Stimulated activated naive CD8-positive, alpha-beta T cell treated with anti-CD3 and anti-CD28 coated beads, Interleukin-15, Interleukin-2, amounts not matched to agents 100 ng/mL and 50 ng/mL, for 24 hours (primary cell): ENCODE data around the gene THOP1.
A peak's percentile ranks its signal among the peaks of the same experiment; 100 is the strongest.

Experiments used
- H3K27ac Mint-ChIP-seq: one replicate; pipeline ENCODE4 v1.8.0; 2021; ENCODE audit warnings: mild to moderate bottlenecking, mixed read lengths
- H3K27me3 Mint-ChIP-seq: one replicate; pipeline ENCODE4 v1.8.0; 2021; ENCODE audit warnings: mixed read lengths
- H3K36me3 Mint-ChIP-seq: one replicate; pipeline ENCODE4 v1.8.0; 2021; ENCODE audit warnings: low read depth, mixed read lengths
- H3K4me1 Mint-ChIP-seq: one replicate; pipeline ENCODE4 v1.8.0; 2021; ENCODE audit warnings: low read depth, mixed read lengths
- H3K4me3 Mint-ChIP-seq: one replicate; pipeline ENCODE4 v1.8.0; 2021; ENCODE audit warnings: mild to moderate bottlenecking, mixed read lengths
- H3K9me3 Mint-ChIP-seq: one replicate; pipeline ENCODE4 v1.8.0; 2021; ENCODE audit warnings: mixed read lengths

Gene THOP1

GRCh38 chr19:2799273-2800020 lies 14.1 kb downstream of the THOP1 start:
- Mint-ChIP-seq H3K4me1 (peaks cover 18% of the 10 kb centered on the region), H3K4me3 (no peak overlapping the region), H3K27me3 (no peaks in the 10 kb centered on the region), H3K9me3 (no peaks in the 10 kb centered on the region), H3K36me3 (peaks cover 48% of the 10 kb centered on the region), H3K27ac (no peak overlapping the region)

GRCh38 chr19:2800506-2800905 lies 15.2 kb downstream of the THOP1 start:
- Mint-ChIP-seq H3K4me1 (peaks cover 18% of the 10 kb centered on the region), H3K9me3 (no peaks in the 10 kb centered on the region), H3K27ac (no peak overlapping the region), H3K4me3 (no peak overlapping the region), H3K27me3 (no peaks in the 10 kb centered on the region), H3K36me3 (peaks cover 51% of the 10 kb centered on the region)

- no peak overlapping the region for H3K4me3 Mint-ChIP-seq
- peaks cover 42% of the 10 kb centered on the region for H3K36me3 Mint-ChIP-seq
- no peaks in the 10 kb centered on the region for H3K27me3 Mint-ChIP-seq
- no peaks in the 10 kb centered on the region for H3K9me3 Mint-ChIP-seq
- H3K4me1 Mint-ChIP-seq, result peaks cover 18% of the 10 kb centered on the region
- no peak overlapping the region for H3K27ac Mint-ChIP-seq
These were observed 17.5 kb downstream of the THOP1 start for GRCh38 chr19:2802826-2803225.

GRCh38 chr19:2803486-2804155 lies 18.3 kb downstream of the THOP1 start:
- Mint-ChIP-seq H3K4me1 (peaks cover 18% of the 10 kb centered on the region), H3K36me3 (peaks cover 44% of the 10 kb centered on the region), H3K4me3 (no peak overlapping the region), H3K27ac (peak overlapping the region; percentile 76), H3K9me3 (no peaks in the 10 kb centered on the region), H3K27me3 (no peaks in the 10 kb centered on the region)

- H3K27me3 Mint-ChIP-seq, result no peaks in the 10 kb centered on the region
- no peaks in the 10 kb centered on the region for H3K9me3 Mint-ChIP-seq
- H3K4me1 Mint-ChIP-seq, result peaks cover 18% of the 10 kb centered on the region
- H3K27ac Mint-ChIP-seq, result peak overlapping the region; percentile 76
- peaks cover 48% of the 10 kb centered on the region for H3K36me3 Mint-ChIP-seq
- H3K4me3 Mint-ChIP-seq, result no peak overlapping the region
These were observed 19.1 kb downstream of the THOP1 start for GRCh38 chr19:2804156-2805004.

- Mint-ChIP-seq H3K36me3 (peaks cover 48% of the 10 kb centered on the region), H3K4me3 (no peak overlapping the region), H3K27ac (no peak overlapping the region), H3K4me1 (peaks cover 18% of the 10 kb centered on the region), H3K9me3 (no peaks in the 10 kb centered on the region), H3K27me3 (no peaks in the 10 kb centered on the region)
These were observed 20.1 kb downstream of the THOP1 start for GRCh38 chr19:2805261-2805900.

GRCh38 chr19:2805991-2806649 lies 20.8 kb downstream of the THOP1 start:
- H3K27me3 Mint-ChIP-seq, result no peaks in the 10 kb centered on the region
- H3K36me3 Mint-ChIP-seq, result peaks cover 47% of the 10 kb centered on the region
- no peaks in the 10 kb centered on the region for H3K9me3 Mint-ChIP-seq
- no peak overlapping the region for H3K27ac Mint-ChIP-seq
- peaks cover 18% of the 10 kb centered on the region for H3K4me1 Mint-ChIP-seq
- no peak overlapping the region for H3K4me3 Mint-ChIP-seq

- no peak overlapping the region for H3K4me3 Mint-ChIP-seq
- H3K4me1 Mint-ChIP-seq, result peaks cover 18% of the 10 kb centered on the region
- peaks cover 40% of the 10 kb centered on the region for H3K36me3 Mint-ChIP-seq
- H3K9me3 Mint-ChIP-seq, result no peaks in the 10 kb centered on the region
- no peaks in the 10 kb centered on the region for H3K27me3 Mint-ChIP-seq
- no peak overlapping the region for H3K27ac Mint-ChIP-seq
These were observed 21.6 kb downstream of the THOP1 start for GRCh38 chr19:2806736-2807378.

GRCh38 chr19:2807379-2808128 lies 22.3 kb downstream of the THOP1 start:
- Mint-ChIP-seq H3K4me3 (no peak overlapping the region), H3K9me3 (no peaks in the 10 kb centered on the region), H3K27ac (no peak overlapping the region), H3K27me3 (no peaks in the 10 kb centered on the region), H3K36me3 (peaks cover 35% of the 10 kb centered on the region), H3K4me1 (peaks cover 16% of the 10 kb centered on the region)

GRCh38 chr19:2808129-2808941 lies 23.0 kb downstream of the THOP1 start:
- H3K4me3 Mint-ChIP-seq, result no peak overlapping the region
- H3K36me3 Mint-ChIP-seq, result peaks cover 28% of the 10 kb centered on the region
- H3K27me3 Mint-ChIP-seq, result no peaks in the 10 kb centered on the region
- no peaks in the 10 kb centered on the region for H3K9me3 Mint-ChIP-seq
- H3K27ac Mint-ChIP-seq, result no peak overlapping the region
- H3K4me1 Mint-ChIP-seq, result peaks cover 8% of the 10 kb centered on the region

- H3K4me3 Mint-ChIP-seq, result no peak overlapping the region
- H3K9me3 Mint-ChIP-seq, result no peaks in the 10 kb centered on the region
- no peak overlapping the region for H3K27ac Mint-ChIP-seq
- no peaks in the 10 kb centered on the region for H3K27me3 Mint-ChIP-seq
- no peaks in the 10 kb centered on the region for H3K4me1 Mint-ChIP-seq
- H3K36me3 Mint-ChIP-seq, result peaks cover 29% of the 10 kb centered on the region
These were observed 24.3 kb downstream of the THOP1 start for GRCh38 chr19:2809387-2810140.
